GM23338 (cell line): ENCODE measurements around the gene DVL1. TPM values are rescaled to one million over a fixed set of nuclear protein-coding genes. Genes with fewer than 3 reads are reported as not detected.

ENCODE experiments used
- ATAC-seq: fragments of 200-7000 bp; cut with Tn5 transposase; 3 replicates; pipeline ENCODE4 v1.9.1; 2020
- DNase-seq: peaks from one replicate; pipeline ENCODE4 v3.0.0-alpha.2; 2015; ENCODE audit warnings: low spot score
- H2AFZ ChIP-seq: fragments of 200-600 bp; sonication (generic); 2 replicates; pipeline ENCODE4 v1.8.0; 2016; ENCODE audit warnings: antibody characterized with exemption, mild to moderate bottlenecking, moderate library complexity
- H3F3A ChIP-seq: fragments of 200-600 bp; sonication (generic); replicated peaks from 2 replicates; pipeline ENCODE4 v1.8.0; 2017; ENCODE audit warnings: antibody characterized with exemption, mixed run types, low read depth
- H3K27ac ChIP-seq: fragments of 200-600 bp; sonication (generic); 2 replicates; pipeline ENCODE4 v1.6.1; 2016; ENCODE audit warnings: low read depth
- H3K27me3 ChIP-seq: fragments of 200-600 bp; sonication (generic); 2 replicates; pipeline ENCODE4 v1.8.0; 2016; ENCODE audit warnings: mild to moderate bottlenecking, mixed run types, moderate library complexity; ENCODE audit not compliant: insufficient read depth
- H3K36me3 ChIP-seq: fragments of 200-600 bp; sonication (generic); 2 replicates; pipeline ENCODE4 v1.8.0; 2016; ENCODE audit warnings: mild to moderate bottlenecking; ENCODE audit not compliant: insufficient read depth
- H3K4me1 ChIP-seq: fragments of 200-600 bp; sonication (generic); 2 replicates; pipeline ENCODE4 v1.8.0; 2016; ENCODE audit warnings: mild to moderate bottlenecking, moderate library complexity; ENCODE audit not compliant: insufficient read depth
- H3K4me2 ChIP-seq: fragments of 200-600 bp; sonication (generic); 2 replicates; pipeline ENCODE4 v1.7.1; 2017; ENCODE audit warnings: mixed run types
- H3K4me3 ChIP-seq: fragments of 200-600 bp; sonication (generic); 2 replicates; pipeline ENCODE4 v1.6.1; 2016; ENCODE audit warnings: mixed run types
- H3K79me2 ChIP-seq: fragments of 200-600 bp; sonication (generic); replicated peaks from 2 replicates; pipeline ENCODE4 v1.8.0; 2017; ENCODE audit warnings: mild to moderate bottlenecking; ENCODE audit not compliant: insufficient read depth
- H3K9me2 ChIP-seq: fragments of 200-600 bp; sonication (generic); 2 replicates; pipeline ENCODE4 v1.8.0; 2017; ENCODE audit not compliant: insufficient read depth
- H4K20me1 ChIP-seq: fragments of 200-600 bp; sonication (generic); replicated peaks from 2 replicates; pipeline ENCODE4 v1.8.0; 2017; ENCODE audit warnings: mild to moderate bottlenecking; ENCODE audit not compliant: insufficient read depth
- H3K27ac Mint-ChIP-seq: 2 replicates; pipeline ENCODE4 v1.8.0; 2020; ENCODE audit warnings: inconsistent platforms, mild to moderate bottlenecking, moderate library complexity, mixed read lengths
- H3K27me3 Mint-ChIP-seq: 3 replicates; pipeline ENCODE4 v1.8.0; 2022; ENCODE audit warnings: low read depth, mild to moderate bottlenecking, moderate library complexity, mixed read lengths, inconsistent platforms; ENCODE audit not compliant: insufficient read depth, poor library complexity
- H3K36me3 Mint-ChIP-seq: 3 replicates; pipeline ENCODE4 v1.8.0; 2021; ENCODE audit warnings: low read depth, mild to moderate bottlenecking, inconsistent platforms, moderate library complexity, mixed read lengths
- H3K4me1 Mint-ChIP-seq: 3 replicates; pipeline ENCODE4 v1.8.0; 2020; ENCODE audit warnings: mild to moderate bottlenecking, inconsistent platforms, mixed read lengths
- H3K4me3 Mint-ChIP-seq: 3 replicates; pipeline ENCODE4 v1.8.0; 2021; ENCODE audit warnings: moderate library complexity, mild to moderate bottlenecking, inconsistent platforms, mixed read lengths
- H3K9me3 Mint-ChIP-seq: 3 replicates; pipeline ENCODE4 v1.8.0; 2020; ENCODE audit warnings: moderate library complexity, mild to moderate bottlenecking, inconsistent platforms, mixed read lengths
- CREB1 ChIP-seq: fragments of 250-450 bp; sonication (Bioruptor Pico); IDR thresholded peaks from 2 replicates; pipeline ENCODE4 v1.5.0; 2020; ENCODE audit warnings: low read depth, mild to moderate bottlenecking, moderate library complexity
- CTCF ChIP-seq, 2 experiments: fragments of 200-600 bp in 1 of 2; sonication (generic) in 1 of 2; conservative IDR thresholded peaks; 2 replicates each; pipeline versions ENCODE4 v1.5.1 to v1.6.1; 2016 to 2017; ENCODE audit warnings: antibody characterized with exemption in 2 of 2, low read depth in 2 of 2, mild to moderate bottlenecking in 2 of 2, moderate library complexity in 1 of 2
- EZH2 ChIP-seq: fragments of 200-600 bp; sonication (generic); IDR thresholded peaks from one replicate; pipeline ENCODE4 v1.8.0; 2017; ENCODE audit warnings: antibody characterized with exemption, mild to moderate bottlenecking, low read depth; ENCODE audit not compliant: unreplicated experiment
- EZH2phosphoT487 ChIP-seq: fragments of 200-600 bp; sonication (generic); IDR thresholded peaks from one replicate; pipeline ENCODE4 v1.8.1; 2018; ENCODE audit warnings: antibody characterized with exemption; ENCODE audit not compliant: unreplicated experiment
- REST ChIP-seq: IDR thresholded peaks from one replicate; pipeline ENCODE4 v1.6.1; 2018; ENCODE audit warnings: antibody characterized with exemption; ENCODE audit not compliant: unreplicated experiment
- STAT1 ChIP-seq: IDR thresholded peaks from one replicate; pipeline ENCODE4 v1.6.1; 2016; ENCODE audit warnings: antibody characterized with exemption; ENCODE audit not compliant: unreplicated experiment
- ZNF331 ChIP-seq: fragments of 250-450 bp; sonication (Bioruptor Pico); IDR thresholded peaks from 2 replicates; pipeline ENCODE4 v1.5.0; 2020; ENCODE audit warnings: low read depth, mild to moderate bottlenecking, moderate library complexity
- ZNF462 ChIP-seq: fragments of 250-450 bp; sonication (Bioruptor Pico); IDR thresholded peaks from 2 replicates; pipeline ENCODE4 v1.5.0; 2020; ENCODE audit warnings: mild to moderate bottlenecking, moderate library complexity
- polyA plus RNA-seq: library from polyadenylated mRNA; unstranded; fragments of >200 nt; fragmentation: Nextera tagmentation; extraction: Ambion mirVana; gene quantifications from 2 replicates; pipeline ENCODE4 v1.2.1, GENCODE V29; 2016
- total RNA-seq: library from RNA; depleted of rRNA; stranded (reverse); fragments of >200 nt; shearing (Covaris generic); gene quantifications from 2 replicates; pipeline ENCODE4 v1.2.3, GENCODE V29; 2014

DVL1 gene
- total and polyA plus RNA-seq, 2 experiments from 2014 or later, result 13.5 to 69.7 TPM

- no peak for TF ChIP-seq EZH2phosphoT487
- no peak for TF ChIP-seq ZNF331
These were observed 49.5 kb upstream of the DVL1 start (continued) for GRCh38 chr1:1398677-1399186.

GRCh38 chr1:1397839-1398523 lies 48.8 kb upstream of the DVL1 start:
- H3K27me3 ChIP-seq, result no peaks in the 10 kb centered on the region
- Mint-ChIP-seq H3K4me1 (peaks cover 29% of the 10 kb centered on the region), H3K4me3 (peak overlapping the region; percentile 96), H3K27ac (peak overlapping the region; percentile 81), H3K36me3 (peaks cover 80% of the 10 kb centered on the region), H3K27me3 (peaks cover 23% of the 10 kb centered on the region), H3K9me3 (no peaks in the 10 kb centered on the region; the same call in 2 of the 3 replicates)
- peaks cover 70% of the 10 kb centered on the region for H3K79me2 ChIP-seq
- no peak overlapping the region for H3K27ac ChIP-seq
- DNase-seq (no peak), ATAC-seq (no peak)
- H3K36me3 ChIP-seq, result peaks cover 50% of the 10 kb centered on the region
- TF ChIP-seq REST (no peak), CTCF (conservative IDR thresholded peaks at IDR 0.05; ENCODE audit: low read depth in 2 of 2) (no peak), EZH2phosphoT487 (no peak), STAT1 (no peak), EZH2 (no peak), CREB1 (CRISPR knock-in tag) (no peak), ZNF462 (CRISPR knock-in tag) (no peak)
- peak overlapping the region; percentile 97 for H3K4me3 ChIP-seq
- H3K4me2 ChIP-seq, result peak overlapping the region; percentile 96
- H2AFZ ChIP-seq, result no peak overlapping the region
- peaks cover 59% of the 10 kb centered on the region for H3F3A ChIP-seq
- peaks cover 40% of the 10 kb centered on the region for H4K20me1 ChIP-seq
- peaks cover 14% of the 10 kb centered on the region; the same call in 1 of the 2 replicates for H3K4me1 ChIP-seq
- no peaks in the 10 kb centered on the region for H3K9me2 ChIP-seq
